ENCODE results near the gene CDH11. TPM values are rescaled to one million over a fixed set of nuclear protein-coding genes. Genes with fewer than 3 reads are reported as not detected.

CDH11 gene
- total RNA-seq, 1 experiment from 2014 or later: 5.4 TPM

DNA sequence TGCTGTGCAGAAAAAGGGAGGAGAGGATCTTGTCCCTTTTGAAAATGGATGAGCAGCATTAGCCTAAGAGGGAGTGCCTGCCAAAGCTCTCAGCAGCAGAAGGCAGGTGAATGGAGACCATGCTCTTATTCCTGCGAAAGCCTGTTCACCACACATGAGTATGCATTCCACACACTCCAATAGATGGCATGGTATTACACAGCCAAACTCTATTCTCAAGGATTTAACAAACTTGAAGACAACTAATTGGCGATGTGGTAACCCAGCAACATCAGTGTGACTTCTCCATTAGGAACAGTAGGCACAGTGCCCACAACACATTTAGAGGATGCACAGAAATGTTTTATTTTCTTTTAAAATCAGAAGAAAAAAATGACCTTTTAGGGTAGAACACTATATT lies 77.8 kb downstream of the CDH11 start:
- H3K27me3 Mint-ChIP-seq (ENCODE audit: low read depth): no peaks in the 10 kb centered on the region; the same call in 1 of the 2 replicates
- Histone ChIP-seq H2BK20ac (ENCODE audit: low read depth, low read length, poor library complexity, severe bottlenecking) (no peak overlapping the region), H3K23me2 (ENCODE audit: insufficient read length, low read depth, low read length, poor library complexity, severe bottlenecking) (no peaks in the 10 kb centered on the region), H4K20me1 (ENCODE audit: control insufficient read depth, insufficient read depth, insufficient read length) (no peaks in the 10 kb centered on the region), H4K5ac (ENCODE audit: insufficient read length, low read depth, low read length) (no peak overlapping the region), H3K27me3 (ENCODE audit: insufficient read depth, low read length) (no peaks in the 10 kb centered on the region), H4K91ac (ENCODE audit: insufficient read length, low read depth, low read length) (no peak overlapping the region), H2AFZ (ENCODE audit: low read length) (no peak overlapping the region), H2AK5ac (ENCODE audit: insufficient read length, low read length) (no peak overlapping the region), H3K79me2 (ENCODE audit: insufficient read depth, low read length) (no peaks in the 10 kb centered on the region), H3K23ac (ENCODE audit: insufficient read length, low read depth, low read length) (no peak overlapping the region), H3K4me2 (ENCODE audit: insufficient read depth, insufficient read length, low read length) (no peak overlapping the region), H3K14ac (ENCODE audit: insufficient read depth, low read length) (no peak overlapping the region), H3K56ac (ENCODE audit: insufficient read length, low read depth, low read length) (no peak overlapping the region), H3T11ph (ENCODE audit: low read length) (no peak overlapping the region), H4K8ac (replicated peaks; ENCODE audit: insufficient read length, low read depth, low read length) (no peak overlapping the region), H2BK120ac (ENCODE audit: low read depth, low read length, poor library complexity, severe bottlenecking) (no peak overlapping the region), H2BK15ac (ENCODE audit: low read depth, low read length) (no peak overlapping the region), H3K9me3 (ENCODE audit: control insufficient read depth, low read depth, low read length) (no peaks in the 10 kb centered on the region), H3K4me1 (ENCODE audit: insufficient read depth, low read length) (no peaks in the 10 kb centered on the region), H3K9ac (ENCODE audit: extremely low read depth, insufficient read length, low read length) (no peak overlapping the region), H3K27ac (ENCODE audit: insufficient read length, low read depth, low read length) (no peak overlapping the region), H2BK12ac (ENCODE audit: insufficient read length, low read depth, low read length) (no peak overlapping the region), H3K4ac (ENCODE audit: low read depth, low read length) (no peak overlapping the region), H2BK5ac (ENCODE audit: insufficient read length, low read length) (no peak overlapping the region), H3K18ac (ENCODE audit: insufficient read length, low read depth, low read length) (no peak overlapping the region), H3K79me1 (ENCODE audit: insufficient read depth, low read depth, low read length, poor library complexity, severe bottlenecking) (no peaks in the 10 kb centered on the region)
- DNase-seq: no peak
- H3K4me1 Mint-ChIP-seq: peaks cover 2 to 6% of the 10 kb centered on the region in 2 experiments; a peak in 2 of 4 replicates
- WGBS (ENCODE audit: extremely low coverage, insufficient read length, low lambda C conversion rate): no CpG with 5 or more reads among the region's 2 CpGs
- H3K9me3 Mint-ChIP-seq: peaks cover 0 to 4% of the 10 kb centered on the region in 2 experiments; a peak in 2 of 5 replicates
- H3K27ac Mint-ChIP-seq: no peak overlapping the region
- no peak for TF ChIP-seq CTCF (conservative IDR thresholded peaks at IDR 0.05)
- no peak overlapping the region for H3K4me3 Mint-ChIP-seq
- peaks cover 0 to 5% (median 0%) of the 10 kb centered on the region in 3 experiments; a peak in 5 of 7 replicates for H3K36me3 Mint-ChIP-seq (ENCODE audit: insufficient read depth in 1 of 3, low read depth in 3 of 3)
